Duodenal mucosa (tissue), 2 donors: ENCODE results near the gene GART.
A peak's percentile ranks its signal among the peaks of the same experiment; 100 is the strongest.
"Not testable (repeated sequence)": the region's sequence is repeated elsewhere in the genome, so short reads cannot be mapped to it uniquely, and the experiment has no call there.

ENCODE experiments used
- H3K27ac ChIP-seq: one replicate; pipeline ENCODE4 v1.7.0; 2013; ENCODE audit warnings: low read depth, low read length
- H3K27me3 ChIP-seq, 2 donors: one replicate each; pipeline ENCODE4 v1.7.0; 2013; ENCODE audit warnings: low read length in 2 of 2, control low read depth in 1 of 2; ENCODE audit not compliant: insufficient read depth in 2 of 2, control insufficient read depth in 1 of 2
- H3K36me3 ChIP-seq, 2 donors: one replicate each; pipeline ENCODE4 v1.7.0; 2013; ENCODE audit warnings: low read length in 2 of 2, control low read depth in 1 of 2; ENCODE audit not compliant: insufficient read depth in 2 of 2, control insufficient read depth in 1 of 2
- H3K4me1 ChIP-seq, 2 donors: one replicate each; pipeline ENCODE4 v1.7.0; 2013; ENCODE audit warnings: low read length in 2 of 2, control low read depth in 1 of 2; ENCODE audit not compliant: insufficient read depth in 2 of 2, control insufficient read depth in 1 of 2
- H3K4me3 ChIP-seq, 2 donors: one replicate each; pipeline ENCODE4 v1.7.0; 2013; ENCODE audit warnings: low read length in 2 of 2, low read depth in 1 of 2
- H3K9ac ChIP-seq, 2 donors: one replicate each; pipeline ENCODE4 v1.7.0; 2013; ENCODE audit warnings: low read length in 2 of 2, low read depth in 1 of 2
- H3K9me3 ChIP-seq, 2 donors: one replicate each; pipeline ENCODE4 v1.7.0; 2013; ENCODE audit warnings: low read length in 2 of 2, control low read depth in 1 of 2; ENCODE audit not compliant: control insufficient read depth in 1 of 2

Gene GART

DNA sequence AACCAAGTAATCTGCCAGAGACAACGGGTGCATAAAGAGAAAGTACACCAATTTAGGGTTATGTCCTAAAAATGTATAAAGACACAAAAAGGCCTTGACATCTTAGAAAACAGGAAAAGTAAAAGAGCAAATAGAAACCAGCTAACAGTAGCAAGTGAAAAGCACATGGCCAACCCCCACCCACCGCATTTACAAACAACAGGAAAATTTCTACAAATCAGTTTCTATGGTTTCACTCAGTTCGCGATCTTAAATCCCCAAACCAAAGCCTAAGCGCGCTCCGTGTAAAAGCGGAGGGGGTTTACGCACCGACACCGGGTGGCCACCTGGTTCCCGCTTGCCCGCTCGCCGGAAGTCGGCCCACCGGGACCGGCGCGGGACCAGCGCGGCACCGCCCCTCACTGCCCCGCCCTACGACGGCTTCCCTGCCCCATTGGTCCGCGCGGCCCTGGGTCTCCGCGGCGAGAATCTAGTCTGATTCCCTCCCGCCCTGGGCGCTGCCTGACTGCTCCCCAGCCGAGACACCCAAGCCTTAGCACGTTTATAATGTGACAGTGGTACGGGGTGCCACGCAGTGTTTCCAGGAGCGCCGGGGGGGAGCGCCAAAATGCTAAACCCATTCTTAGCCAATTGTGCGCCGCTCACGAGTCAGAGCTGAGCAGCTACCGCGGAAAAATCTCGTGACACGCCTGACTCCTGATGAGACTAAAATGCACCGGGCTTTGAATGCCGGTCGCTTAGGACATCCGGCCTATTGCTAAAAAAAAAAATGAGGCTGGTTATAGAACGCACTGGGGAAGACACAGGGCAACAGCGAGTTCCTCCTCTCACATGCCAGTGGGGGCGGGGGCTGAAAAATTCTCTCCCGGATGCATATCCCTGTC, at the start of gene GART:
TSS of gene GART (minus strand) at position 362 of the 884 bp plus-strand sequence. CDS start 2,802 bp downstream, outside the sequence.
- Histone ChIP-seq H3K27me3 (no peaks in the 10 kb centered on the region), H3K27ac (peak within 1 kb of the TSS; percentile 97), H3K4me3 (peak within 1 kb of the TSS; percentile 85 to 90)

DNA sequence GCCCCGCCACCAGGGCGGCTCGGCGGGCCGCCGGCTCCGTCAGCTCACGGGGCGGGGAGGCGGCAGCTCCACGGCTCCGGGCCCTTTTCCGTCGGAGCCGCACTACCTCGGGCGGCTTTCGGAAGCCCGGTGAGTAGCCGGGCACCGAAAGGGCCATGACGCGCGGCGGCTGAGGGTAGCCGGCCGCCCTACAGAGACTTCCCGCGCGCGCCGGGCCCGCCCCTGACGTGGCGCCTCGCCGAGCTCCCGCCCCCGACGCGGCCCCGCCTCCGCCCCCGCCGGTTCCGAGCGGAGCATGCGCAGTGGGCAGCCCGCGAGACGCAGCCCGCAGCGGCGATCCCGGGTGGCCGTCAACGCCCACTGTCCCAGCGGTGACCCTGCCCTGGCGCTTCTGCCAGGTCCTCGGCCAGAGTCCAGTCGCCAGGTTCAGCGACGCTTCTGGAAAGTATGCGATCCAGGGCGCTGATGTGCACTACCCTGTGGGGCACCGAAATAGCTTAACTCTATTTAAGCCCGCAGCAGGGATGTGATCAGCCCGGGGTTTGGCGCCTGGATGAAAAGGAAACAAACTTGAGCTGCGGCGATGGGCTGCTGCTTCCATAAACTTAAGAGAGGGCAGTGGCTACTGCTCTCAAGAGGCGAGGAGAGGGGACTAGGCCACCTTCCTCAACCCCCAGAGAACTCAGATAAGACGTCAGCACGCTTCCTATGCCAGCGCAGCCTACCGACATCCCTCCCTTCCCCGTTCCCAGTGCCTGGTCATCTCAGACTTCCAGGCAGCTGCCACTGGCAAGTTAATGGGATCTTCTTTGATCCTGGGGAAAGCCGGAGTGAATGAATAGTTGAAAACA, 46.8 kb upstream of the GART start, which contains the start of gene DONSON:
TSS of gene DONSON (minus strand) at position 200 of the 851 bp plus-strand sequence. CDS start at position 157, 43 bp downstream.
- H3K4me1 ChIP-seq, result peaks cover 6% of the 10 kb centered on the region in 2 donors
- peak within 1 kb of the TSS; percentile 93 to 94 for H3K4me3 ChIP-seq
- peak within 1 kb of the TSS; percentile 72 to 92 for H3K9ac ChIP-seq
- no peaks in the 10 kb centered on the region for H3K27me3 ChIP-seq
- peak within 1 kb of the TSS; percentile 68 for H3K27ac ChIP-seq
- H3K36me3 ChIP-seq, result no peaks in the 10 kb centered on the region
- H3K9me3 ChIP-seq, result no peaks in the 10 kb centered on the region

More for the DNA sequence above, at the start of gene GART:
- no peaks in the 10 kb centered on the region for H3K9me3 ChIP-seq
- H3K4me1 ChIP-seq, result peaks cover 20 to 23% of the 10 kb centered on the region in 2 donors
- H3K9ac ChIP-seq, result peak within 1 kb of the TSS; percentile 97
- peaks cover 6 to 19% of the 10 kb centered on the region in 2 donors for H3K36me3 ChIP-seq

DNA sequence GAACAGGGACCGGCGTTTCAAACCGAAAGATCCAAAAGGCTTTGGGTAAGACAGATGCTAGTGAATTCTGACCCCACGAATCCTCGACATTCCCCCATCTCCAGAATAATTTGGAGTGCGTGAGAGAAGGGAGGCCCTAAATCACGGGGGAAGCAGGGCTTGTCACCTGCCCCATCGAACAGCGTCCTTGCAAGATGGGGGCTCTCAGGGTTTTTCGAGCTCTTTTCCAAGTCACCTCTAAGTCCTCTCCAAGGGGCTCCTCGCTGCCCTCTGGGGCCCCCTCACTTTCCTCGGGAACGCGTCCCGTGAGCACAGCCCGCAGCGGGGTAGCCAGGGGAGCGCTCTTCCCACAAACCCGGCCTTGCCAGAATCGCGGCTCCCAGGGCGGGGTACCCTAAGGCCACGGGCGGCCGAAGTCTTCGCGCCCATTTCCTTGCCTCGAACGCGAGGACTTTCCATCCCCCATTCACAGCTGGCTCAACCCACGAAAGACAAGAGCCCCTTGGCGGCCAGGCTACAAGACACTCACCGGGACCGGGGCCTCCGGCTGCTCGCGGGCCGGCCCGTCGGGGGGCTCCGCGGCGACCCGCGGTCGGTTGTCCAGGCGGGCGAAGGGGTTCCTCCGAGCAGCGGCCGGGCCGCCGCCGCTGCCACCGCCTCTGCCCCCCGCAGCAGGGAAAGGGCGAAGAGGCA, 46.0 kb upstream of the GART start:
- H3K4me1 ChIP-seq, result peaks cover 6% of the 10 kb centered on the region in 2 donors
- peak overlapping the region; percentile 93 to 94 for H3K4me3 ChIP-seq
- H3K9ac ChIP-seq, result peak overlapping the region; percentile 72 to 84
- no peaks in the 10 kb centered on the region for H3K27me3 ChIP-seq
- no peaks in the 10 kb centered on the region for H3K36me3 ChIP-seq
- no peaks in the 10 kb centered on the region for H3K9me3 ChIP-seq
- H3K27ac ChIP-seq, result peak overlapping the region; percentile 50

DNA sequence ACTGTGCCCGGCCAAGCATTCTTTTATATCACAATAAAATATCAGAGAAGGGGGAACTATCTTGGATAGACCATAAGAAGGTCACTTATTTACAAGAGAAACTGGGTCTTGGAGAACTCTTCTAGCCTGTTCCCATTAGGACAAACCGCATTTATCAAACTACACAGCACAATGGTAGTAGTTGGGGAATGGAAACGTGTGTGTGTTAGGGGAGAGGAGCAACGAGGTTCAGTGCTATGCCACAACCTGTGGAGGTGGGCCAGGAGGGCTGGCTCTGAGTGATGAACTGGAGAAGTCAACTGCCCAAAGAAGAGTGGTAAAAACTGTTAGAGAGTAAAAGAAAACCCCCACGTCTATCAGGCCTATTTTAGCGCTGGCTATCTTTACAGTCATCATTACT, 45.0 kb upstream of the GART start:
- Histone ChIP-seq H3K27me3 (no peaks in the 10 kb centered on the region), H3K27ac (no peak overlapping the region), H3K36me3 (peaks cover 0 to 4% of the 10 kb centered on the region in 2 donors), H3K9me3 (no peaks in the 10 kb centered on the region), H3K4me1 (peaks cover 6% of the 10 kb centered on the region in 2 donors), H3K4me3 (no peak overlapping the region), H3K9ac (no peak overlapping the region)

DNA sequence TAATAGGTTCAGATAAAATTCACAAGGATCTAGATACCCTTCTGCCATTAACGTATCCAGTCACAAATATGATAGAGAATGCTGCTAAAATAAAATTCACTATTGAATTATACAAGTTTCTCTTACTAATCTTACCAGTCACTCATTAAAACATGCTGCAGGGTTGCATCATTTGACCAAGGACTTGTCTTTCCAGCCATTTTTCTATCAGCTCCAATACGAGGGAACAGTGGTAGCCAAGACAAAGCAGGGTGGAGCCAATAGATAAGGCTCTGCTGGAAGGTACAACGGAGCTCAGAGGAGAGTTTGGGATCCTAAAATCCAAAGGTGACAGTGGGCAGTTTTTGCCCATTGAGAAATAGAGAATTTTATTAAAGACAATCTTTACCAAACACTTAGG, 42.5 kb upstream of the GART start:
- Histone ChIP-seq H3K9me3 (no peaks in the 10 kb centered on the region), H3K27ac (no peak overlapping the region), H3K9ac (no peak overlapping the region), H3K36me3 (peaks cover 0 to 8% of the 10 kb centered on the region in 2 donors), H3K4me3 (no peak overlapping the region), H3K27me3 (no peaks in the 10 kb centered on the region), H3K4me1 (peaks cover 5 to 6% of the 10 kb centered on the region in 2 donors)

DNA sequence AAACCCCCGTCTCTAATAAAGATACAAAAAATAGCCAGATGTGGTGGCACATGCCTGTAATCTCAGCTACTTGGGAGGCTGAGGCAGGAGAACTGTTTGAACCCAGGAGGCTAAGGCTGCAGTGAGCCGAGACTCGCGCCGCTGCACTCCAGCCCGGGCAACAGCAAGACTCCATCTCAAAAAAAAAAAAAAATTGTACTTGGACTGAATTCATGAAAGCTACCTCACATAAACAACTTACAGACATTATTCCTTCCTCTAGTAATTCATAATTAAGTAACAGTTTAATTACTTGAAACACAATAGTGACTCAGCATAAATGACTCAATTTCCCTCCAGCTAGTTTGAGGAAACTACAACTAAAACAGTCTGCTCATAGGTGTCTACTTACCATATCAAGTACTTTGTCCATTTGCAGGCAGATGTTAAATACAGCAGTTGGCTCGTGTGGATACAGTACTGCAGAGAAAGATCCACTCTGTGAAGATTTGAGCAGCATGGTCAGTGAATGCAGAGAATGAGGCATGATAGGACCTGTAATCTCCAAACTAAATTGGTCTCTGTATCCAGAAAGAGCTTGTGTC, 37.1 kb upstream of the GART start:
- Histone ChIP-seq H3K4me1 (no peaks in the 10 kb centered on the region), H3K27me3 (no peaks in the 10 kb centered on the region), H3K27ac (no peak overlapping the region), H3K4me3 (no peak overlapping the region), H3K36me3 (peaks cover 4 to 47% of the 10 kb centered on the region in 2 donors), H3K9me3 (no peaks in the 10 kb centered on the region), H3K9ac (no peak overlapping the region)

DNA sequence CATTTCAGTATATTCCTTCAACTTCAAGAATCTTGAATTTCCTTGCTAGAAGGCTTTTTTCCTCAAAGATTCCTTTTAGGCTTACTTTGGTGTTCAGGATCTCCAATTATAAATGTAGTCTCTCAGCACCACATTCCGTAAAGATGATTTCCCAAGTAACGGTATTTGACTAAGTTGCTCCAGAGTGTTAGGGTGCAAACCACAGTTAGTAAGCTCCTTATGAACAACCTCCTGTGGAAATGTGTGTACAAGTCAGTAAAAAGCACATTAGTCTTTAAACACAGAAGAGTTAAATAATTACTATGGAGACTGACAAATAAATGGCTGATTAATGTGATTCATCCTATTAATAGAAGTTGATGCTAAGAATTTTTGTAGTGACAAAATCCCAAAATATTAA, 36.3 kb upstream of the GART start:
- Histone ChIP-seq H3K36me3 (peaks cover 11 to 54% of the 10 kb centered on the region in 2 donors), H3K27me3 (no peaks in the 10 kb centered on the region), H3K4me3 (no peak overlapping the region), H3K4me1 (no peaks in the 10 kb centered on the region), H3K27ac (no peak overlapping the region), H3K9ac (no peak overlapping the region), H3K9me3 (no peaks in the 10 kb centered on the region)

DNA sequence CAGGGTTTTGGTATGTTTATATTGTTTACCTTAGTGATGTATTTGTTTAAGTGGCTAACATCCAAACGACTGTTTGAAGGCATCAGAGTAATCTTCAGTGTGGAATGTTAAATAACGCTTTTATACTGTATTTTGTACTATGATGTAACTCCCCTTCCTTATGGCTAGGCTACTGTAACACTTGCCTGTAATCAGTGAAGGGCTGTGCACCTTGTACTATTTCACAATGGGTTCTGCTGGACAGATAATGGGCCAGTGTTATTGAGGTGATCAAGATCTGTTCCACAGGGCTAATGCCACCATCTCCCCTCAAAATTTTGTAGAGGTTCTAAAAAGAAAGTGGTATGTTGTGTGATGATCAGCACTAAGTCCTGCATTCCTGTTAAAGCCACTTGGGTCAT, 34.8 kb upstream of the GART start:
- H3K4me3 ChIP-seq, H3K27ac ChIP-seq, H3K27me3 ChIP-seq, H3K9ac ChIP-seq, H3K4me1 ChIP-seq, H3K9me3 ChIP-seq: not testable (repeated sequence)
- H3K36me3 ChIP-seq, result peaks cover 19 to 58% of the 10 kb centered on the region in 2 donors

DNA sequence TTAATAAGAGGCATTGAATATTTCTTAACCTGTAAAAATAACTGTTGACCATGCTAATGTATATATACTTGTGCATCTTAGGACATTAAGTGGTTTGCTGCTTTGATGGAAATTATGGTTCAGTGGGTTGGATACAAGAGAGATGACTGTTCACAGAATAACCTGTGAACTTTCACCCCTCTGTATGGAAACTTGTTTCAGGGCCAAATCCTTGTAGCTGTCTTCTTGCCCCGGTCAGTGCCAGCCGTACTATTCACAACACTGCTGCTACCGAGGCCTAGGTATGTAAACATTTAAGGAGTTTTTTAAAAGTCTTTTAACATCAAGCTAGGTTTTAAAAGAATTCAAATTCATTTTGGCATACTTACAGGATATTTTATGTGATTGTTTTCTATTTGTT, 30.4 kb upstream of the GART start:
- H3K9ac ChIP-seq, result no peak overlapping the region
- H3K27me3 ChIP-seq, result no peaks in the 10 kb centered on the region
- H3K9me3 ChIP-seq, result no peaks in the 10 kb centered on the region
- H3K27ac ChIP-seq, result no peak overlapping the region
- H3K4me3 ChIP-seq, result no peak overlapping the region
- peaks cover 0 to 4% of the 10 kb centered on the region in 2 donors for H3K4me1 ChIP-seq
- peaks cover 44 to 76% of the 10 kb centered on the region in 2 donors for H3K36me3 ChIP-seq
